DND-41 (cell line): ENCODE results near the gene RAMACL.

Source experiments
- CTCF ChIP-seq: IDR thresholded peaks from 2 replicates; pipeline ENCODE4 v1.5.1; 2012; ENCODE audit warnings: borderline replicate concordance, low read length, moderate library complexity, mild to moderate bottlenecking; ENCODE audit not compliant: poor library complexity, severe bottlenecking; ENCODE audit errors: extremely low read depth
- EZH2 ChIP-seq: IDR thresholded peaks from 3 replicates; pipeline ENCODE4 v1.6.1; 2012; ENCODE audit warnings: borderline replicate concordance, low read depth, mild to moderate bottlenecking, moderate library complexity, low read length, inconsistent platforms; ENCODE audit not compliant: severe bottlenecking

GRCh38 chr6:166614171-166614583 is 27.7 kb upstream of the RAMACL start:
- TF ChIP-seq CTCF = no peak
- no peak for TF ChIP-seq EZH2
